Measurements from ENCODE around the gene CDON. TPM values are rescaled to one million over a fixed set of nuclear protein-coding genes. Genes with fewer than 3 reads are reported as not detected.

Gene CDON
- total RNA-seq, 1 experiment from 2014 or later = 34.1 TPM

GRCh38 chr11:126072141-126072741 lies 9.6 kb upstream of the CDON start:
- H3K9me3 Mint-ChIP-seq = no peaks in the 10 kb centered on the region; the same call in 1 of the 2 replicates
- DNase-seq (ENCODE audit: low spot score) (no peak), ATAC-seq (peak; percentile 32)
- no peaks in the 10 kb centered on the region for H3K27me3 Mint-ChIP-seq (ENCODE audit: low read depth)
- H3K4me3 Mint-ChIP-seq = peak overlapping the region; percentile 11
- peak overlapping the region; percentile 6; the same call in 1 of the 2 replicates for H3K27ac Mint-ChIP-seq
- no peaks in the 10 kb centered on the region for H3K36me3 Mint-ChIP-seq
- TF ChIP-seq STAT6 (CRISPR knock-in tag; conservative IDR thresholded peaks at IDR 0.05; ENCODE audit: low read depth) (no peak), JUN (CRISPR knock-in tag; IDR thresholded peaks at IDR 0.05) (no peak), ZNF416 (CRISPR knock-in tag; IDR thresholded peaks at IDR 0.05) (no peak), PRDM15 (CRISPR knock-in tag; IDR thresholded peaks at IDR 0.05) (no peak), ATF2 (CRISPR knock-in tag; IDR thresholded peaks at IDR 0.05; ENCODE audit: borderline replicate concordance, low read depth) (no peak), CREM (CRISPR knock-in tag; IDR thresholded peaks at IDR 0.05) (no peak), ZNF263 (CRISPR knock-in tag; IDR thresholded peaks at IDR 0.05; ENCODE audit: low read depth) (no peak), TEAD1 (CRISPR knock-in tag; IDR thresholded peaks at IDR 0.05) (no peak), HMGA2 (CRISPR knock-in tag; IDR thresholded peaks at IDR 0.05) (no peak), CTCF (IDR thresholded peaks at IDR 0.05) (no peak), ELF4 (CRISPR knock-in tag; IDR thresholded peaks at IDR 0.05; ENCODE audit: low read depth) (no peak), NFATC4 (CRISPR knock-in tag; IDR thresholded peaks at IDR 0.05) (no peak), IRF1 (CRISPR knock-in tag; IDR thresholded peaks at IDR 0.05) (no peak)
- TF ChIP-seq, protein P1, sequence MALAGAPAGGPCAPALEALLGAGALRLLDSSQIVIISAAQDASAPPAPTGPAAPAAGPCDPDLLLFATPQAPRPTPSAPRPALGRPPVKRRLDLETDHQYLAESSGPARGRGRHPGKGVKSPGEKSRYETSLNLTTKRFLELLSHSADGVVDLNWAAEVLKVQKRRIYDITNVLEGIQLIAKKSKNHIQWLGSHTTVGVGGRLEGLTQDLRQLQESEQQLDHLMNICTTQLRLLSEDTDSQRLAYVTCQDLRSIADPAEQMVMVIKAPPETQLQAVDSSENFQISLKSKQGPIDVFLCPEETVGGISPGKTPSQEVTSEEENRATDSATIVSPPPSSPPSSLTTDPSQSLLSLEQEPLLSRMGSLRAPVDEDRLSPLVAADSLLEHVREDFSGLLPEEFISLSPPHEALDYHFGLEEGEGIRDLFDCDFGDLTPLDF (CRISPR knock-in tag; IDR thresholded peaks at IDR 0.05) = no peak
- TF ChIP-seq, protein P2, sequence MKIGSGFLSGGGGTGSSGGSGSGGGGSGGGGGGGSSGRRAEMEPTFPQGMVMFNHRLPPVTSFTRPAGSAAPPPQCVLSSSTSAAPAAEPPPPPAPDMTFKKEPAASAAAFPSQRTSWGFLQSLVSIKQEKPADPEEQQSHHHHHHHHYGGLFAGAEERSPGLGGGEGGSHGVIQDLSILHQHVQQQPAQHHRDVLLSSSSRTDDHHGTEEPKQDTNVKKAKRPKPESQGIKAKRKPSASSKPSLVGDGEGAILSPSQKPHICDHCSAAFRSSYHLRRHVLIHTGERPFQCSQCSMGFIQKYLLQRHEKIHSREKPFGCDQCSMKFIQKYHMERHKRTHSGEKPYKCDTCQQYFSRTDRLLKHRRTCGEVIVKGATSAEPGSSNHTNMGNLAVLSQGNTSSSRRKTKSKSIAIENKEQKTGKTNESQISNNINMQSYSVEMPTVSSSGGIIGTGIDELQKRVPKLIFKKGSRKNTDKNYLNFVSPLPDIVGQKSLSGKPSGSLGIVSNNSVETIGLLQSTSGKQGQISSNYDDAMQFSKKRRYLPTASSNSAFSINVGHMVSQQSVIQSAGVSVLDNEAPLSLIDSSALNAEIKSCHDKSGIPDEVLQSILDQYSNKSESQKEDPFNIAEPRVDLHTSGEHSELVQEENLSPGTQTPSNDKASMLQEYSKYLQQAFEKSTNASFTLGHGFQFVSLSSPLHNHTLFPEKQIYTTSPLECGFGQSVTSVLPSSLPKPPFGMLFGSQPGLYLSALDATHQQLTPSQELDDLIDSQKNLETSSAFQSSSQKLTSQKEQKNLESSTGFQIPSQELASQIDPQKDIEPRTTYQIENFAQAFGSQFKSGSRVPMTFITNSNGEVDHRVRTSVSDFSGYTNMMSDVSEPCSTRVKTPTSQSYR (CRISPR knock-in tag; IDR thresholded peaks at IDR 0.05) = no peak
- H3K4me1 Mint-ChIP-seq = peaks cover 31% of the 10 kb centered on the region
- POLR2A ChIA-PET = interaction anchor here (1.6 kb wide), 1 partner anchor 10 kb away, joined by 5 read pairs; the partner anchor contains the start of gene CDON
- CTCF ChIA-PET = interaction anchor here (1.1 kb wide), 1 partner anchor 11 kb away, joined by 5 read pairs; no protein-coding TSS in a partner anchor
